ENCODE results near the gene MRI1.

- TF ChIP-seq CTCF (IDR thresholded peaks at IDR 0.05) = no peak
- TF ChIP-seq POLR2A (IDR thresholded peaks at IDR 0.05) = no peak
- no peak for TF ChIP-seq EP300 (IDR thresholded peaks at IDR 0.05)
These were observed 30.1 kb downstream of the MRI1 start for GRCh38 chr19:13794398-13794756.
